ENCODE measurements around the gene MGAT5. TPM values are rescaled to one million over a fixed set of nuclear protein-coding genes. Genes with fewer than 3 reads are reported as not detected.

Gene MGAT5
- total RNA-seq, 2 experiments from 2014 or later: 44.5 to 44.9 TPM

GRCh38 chr2:134490559-134490958, 236.7 kb downstream of the MGAT5 start:
- H3K4me1 Mint-ChIP-seq: no peaks in the 10 kb centered on the region
- H3K27ac Mint-ChIP-seq: no peak overlapping the region
- no peak for DNase-seq
- peaks cover 32% of the 10 kb centered on the region for H3K27me3 Mint-ChIP-seq
- H3K4me3 Mint-ChIP-seq: no peak overlapping the region
- H3K9me3 Mint-ChIP-seq: no peaks in the 10 kb centered on the region
- POLR2A ChIA-PET: no interaction called here
- CTCF ChIA-PET: no interaction called here
- H3K36me3 Mint-ChIP-seq (ENCODE audit: low read depth): no peaks in the 10 kb centered on the region

GRCh38 chr2:134491022-134491421, 237.2 kb downstream of the MGAT5 start:
- Mint-ChIP-seq H3K27me3 (peaks cover 32% of the 10 kb centered on the region), H3K9me3 (no peaks in the 10 kb centered on the region), H3K4me3 (no peak overlapping the region), H3K4me1 (no peaks in the 10 kb centered on the region), H3K36me3 (ENCODE audit: low read depth) (no peaks in the 10 kb centered on the region), H3K27ac (no peak overlapping the region)
- POLR2A ChIA-PET: no interaction called here
- no peak for DNase-seq
- CTCF ChIA-PET: no interaction called here

DNA sequence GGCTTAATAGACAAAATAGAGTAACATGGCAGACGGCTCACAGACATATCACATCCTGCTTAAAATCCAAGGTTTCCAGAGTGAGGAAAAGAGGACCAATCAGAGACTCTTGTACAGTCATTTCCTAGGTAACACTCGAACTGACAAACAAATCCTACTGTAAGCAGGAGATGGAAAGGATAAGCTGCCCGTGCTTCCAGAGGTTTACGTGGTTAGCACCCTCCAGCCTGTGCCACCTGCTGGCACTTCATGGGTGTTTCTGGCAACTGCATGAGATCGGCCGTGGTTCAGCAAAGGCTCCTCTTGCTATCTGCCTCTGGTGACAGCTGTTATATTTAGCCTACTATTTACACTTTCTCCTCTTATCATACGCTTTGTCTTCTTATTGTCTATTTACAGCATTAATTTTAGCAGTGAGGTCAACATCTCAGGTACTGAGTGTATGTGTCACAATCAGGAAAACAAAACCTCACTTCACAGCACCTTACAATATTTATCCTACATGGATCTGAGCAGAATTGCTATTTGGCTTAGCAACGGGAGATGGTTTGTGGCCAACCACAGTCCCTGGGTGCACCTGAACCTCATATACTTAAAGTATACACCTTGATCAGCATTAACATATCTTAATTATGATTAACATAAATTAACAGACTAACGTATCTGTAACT, 238.0 kb downstream of the MGAT5 start:
- no peaks in the 10 kb centered on the region for H3K4me1 Mint-ChIP-seq
- H3K27ac Mint-ChIP-seq: no peak overlapping the region
- no peak for DNase-seq
- POLR2A ChIA-PET: no interaction called here
- H3K4me3 Mint-ChIP-seq: no peak overlapping the region
- H3K36me3 Mint-ChIP-seq (ENCODE audit: low read depth): no peaks in the 10 kb centered on the region
- H3K27me3 Mint-ChIP-seq: peaks cover 29% of the 10 kb centered on the region
- H3K9me3 Mint-ChIP-seq: no peaks in the 10 kb centered on the region
- CTCF ChIA-PET: no interaction called here

DNA sequence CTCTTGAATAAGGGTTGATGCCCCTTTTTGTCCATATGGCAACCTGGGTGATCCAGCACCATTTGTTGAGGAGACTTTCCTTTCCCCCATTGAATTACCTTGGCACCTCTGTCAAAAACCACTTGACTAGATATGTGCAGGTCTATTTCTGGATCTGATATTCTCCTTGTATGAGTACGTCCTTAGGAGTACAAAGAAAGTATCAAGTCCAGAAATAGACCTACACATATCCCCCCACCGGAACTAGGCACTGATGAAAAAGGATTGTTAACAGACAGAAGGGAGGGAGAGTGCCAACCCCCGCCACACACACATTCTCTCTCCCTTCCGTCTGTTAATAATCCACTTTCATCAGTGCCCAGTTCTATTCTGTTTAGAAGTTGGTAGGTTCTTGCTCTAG, 239.9 kb downstream of the MGAT5 start:
- Mint-ChIP-seq H3K9me3 (no peaks in the 10 kb centered on the region), H3K36me3 (ENCODE audit: low read depth) (no peaks in the 10 kb centered on the region), H3K4me3 (no peak overlapping the region), H3K27ac (no peak overlapping the region), H3K27me3 (peaks cover 24% of the 10 kb centered on the region), H3K4me1 (no peaks in the 10 kb centered on the region)
- no peak for DNase-seq
- CTCF ChIA-PET: no interaction called here
- POLR2A ChIA-PET: no interaction called here

DNA sequence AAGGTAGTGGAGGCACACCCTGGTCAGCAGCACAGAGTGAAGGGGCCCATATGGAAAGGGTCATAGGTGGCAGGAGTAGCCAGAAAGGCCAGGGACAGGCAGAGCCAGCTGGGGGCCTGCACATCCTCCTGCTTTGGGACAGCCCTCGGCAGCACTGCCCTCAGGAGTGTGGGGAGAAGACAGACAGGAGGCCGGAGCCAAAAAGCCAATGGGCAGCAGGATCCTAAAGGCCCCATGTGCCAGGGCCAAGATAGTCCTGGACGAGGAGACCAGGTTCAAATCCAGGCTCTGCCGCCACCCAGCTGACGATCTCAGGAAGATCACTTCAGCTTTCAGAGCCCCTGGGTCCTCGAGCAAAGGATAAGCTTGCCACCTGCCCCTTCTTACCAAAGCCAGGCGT, 244.8 kb downstream of the MGAT5 start:
- H3K36me3 Mint-ChIP-seq (ENCODE audit: low read depth): no peaks in the 10 kb centered on the region
- no peak overlapping the region for H3K27ac Mint-ChIP-seq
- H3K4me1 Mint-ChIP-seq: no peaks in the 10 kb centered on the region
- no peaks in the 10 kb centered on the region for H3K9me3 Mint-ChIP-seq
- ChIA-PET POLR2A (no interaction called here), CTCF (no interaction called here)
- H3K4me3 Mint-ChIP-seq: no peak overlapping the region
- DNase-seq: no peak
- H3K27me3 Mint-ChIP-seq: peaks cover 13% of the 10 kb centered on the region

GRCh38 chr2:134499307-134499926, 245.5 kb downstream of the MGAT5 start:
- Mint-ChIP-seq H3K9me3 (no peaks in the 10 kb centered on the region), H3K4me3 (no peak overlapping the region), H3K4me1 (no peaks in the 10 kb centered on the region), H3K27me3 (peaks cover 12% of the 10 kb centered on the region), H3K27ac (no peak overlapping the region), H3K36me3 (ENCODE audit: low read depth) (no peaks in the 10 kb centered on the region)
- CTCF ChIA-PET: no interaction called here
- no peak for DNase-seq
- POLR2A ChIA-PET: no interaction called here

GRCh38 chr2:134500211-134500935, 246.5 kb downstream of the MGAT5 start:
- CTCF ChIA-PET: no interaction called here
- Mint-ChIP-seq H3K27ac (no peak overlapping the region), H3K9me3 (no peaks in the 10 kb centered on the region), H3K4me1 (no peaks in the 10 kb centered on the region), H3K36me3 (ENCODE audit: low read depth) (no peaks in the 10 kb centered on the region), H3K27me3 (peaks cover 12% of the 10 kb centered on the region), H3K4me3 (no peak overlapping the region)
- POLR2A ChIA-PET: no interaction called here
- no peak for DNase-seq

DNA sequence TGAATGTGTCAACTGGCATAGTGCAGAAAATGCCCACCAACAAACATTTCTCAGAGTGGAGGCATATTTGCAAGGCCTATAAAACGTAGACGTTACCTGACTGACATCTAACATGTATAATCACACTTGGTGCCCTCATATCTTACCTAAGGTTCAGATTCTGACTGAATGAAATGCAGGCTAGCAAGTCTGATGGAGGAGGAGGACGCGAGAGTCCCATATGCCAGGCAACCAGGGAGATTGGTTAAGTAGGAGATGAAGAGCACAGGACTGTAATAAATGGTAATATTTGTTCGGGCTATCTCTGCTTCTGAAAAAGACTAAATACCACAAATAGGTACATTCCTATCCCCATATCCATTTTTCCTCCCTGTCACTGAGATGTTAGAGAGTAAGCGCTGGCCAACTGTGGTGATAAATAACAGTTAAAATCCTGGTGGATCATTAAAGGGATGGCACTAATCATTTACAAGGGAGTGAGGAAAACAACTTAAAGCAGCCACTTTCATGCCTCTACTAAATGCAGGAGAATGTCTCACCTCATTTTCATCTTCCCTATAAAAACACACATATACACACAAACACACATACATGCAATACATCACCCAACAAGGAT, 247.7 kb downstream of the MGAT5 start:
- ChIA-PET CTCF (no interaction called here), POLR2A (no interaction called here)
- DNase-seq: no peak
- Mint-ChIP-seq H3K27ac (no peak overlapping the region), H3K27me3 (peaks cover 12% of the 10 kb centered on the region), H3K4me3 (no peak overlapping the region), H3K4me1 (no peaks in the 10 kb centered on the region), H3K9me3 (no peaks in the 10 kb centered on the region), H3K36me3 (ENCODE audit: low read depth) (no peaks in the 10 kb centered on the region)

DNA sequence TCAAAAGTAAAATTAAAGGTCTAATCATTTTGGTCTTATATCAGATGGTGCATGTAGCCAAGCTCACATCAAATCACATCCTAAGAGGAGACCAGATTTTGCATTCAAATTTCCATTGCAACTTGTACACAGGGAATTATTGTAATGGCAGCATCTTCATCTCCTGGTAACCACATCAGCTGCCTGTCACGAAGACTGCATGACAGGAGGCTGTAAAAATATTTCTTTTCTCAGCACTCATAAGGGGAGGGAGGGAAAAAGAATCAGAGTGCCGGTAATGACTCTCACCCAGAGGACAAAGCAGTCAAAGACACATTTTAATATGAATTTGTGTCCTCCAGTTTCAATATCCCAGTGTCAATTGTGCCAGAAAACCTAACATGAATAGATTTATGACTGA, 248.2 kb downstream of the MGAT5 start:
- Mint-ChIP-seq H3K27me3 (peaks cover 12% of the 10 kb centered on the region), H3K4me1 (no peaks in the 10 kb centered on the region), H3K36me3 (ENCODE audit: low read depth) (no peaks in the 10 kb centered on the region), H3K27ac (no peak overlapping the region), H3K4me3 (no peak overlapping the region), H3K9me3 (no peaks in the 10 kb centered on the region)
- no peak for DNase-seq
- ChIA-PET CTCF (no interaction called here), POLR2A (no interaction called here)

Measured in activated CD4-positive, alpha-beta memory T cell treated with anti-CD3 and anti-CD28 coated beads, Interleukin-2, amount 10 ng/mL, durations not matched to agents 7 days and 5 days (primary cell).